PFSK-1 (cell line): ENCODE results near the gene ABI2.

Experiments
- FOXP2 ChIP-seq: optimal IDR thresholded peaks from 2 replicates; pipeline ENCODE3; 2011; ENCODE audit warnings: borderline replicate concordance, control low read depth, inconsistent platforms; ENCODE audit not compliant: insufficient read depth; ENCODE audit errors: extremely low read length, extremely low read depth
- POLR2AphosphoS5 ChIP-seq: IDR thresholded peaks from 2 replicates; pipeline ENCODE4 v1.6.1; 2012; ENCODE audit warnings: low read depth, mild to moderate bottlenecking, control low read depth, low read length, moderate library complexity
- REST ChIP-seq, 2 experiments: IDR thresholded peaks; 2 replicates each; pipeline versions ENCODE4 v1.6.1 to v1.8.0; 2011 to 2012; ENCODE audit warnings: low read depth in 2 of 2, low read length in 2 of 2, control low read depth in 1 of 2, inconsistent platforms in 1 of 2, mild to moderate bottlenecking in 1 of 2, moderate library complexity in 1 of 2; ENCODE audit not compliant: insufficient read depth in 1 of 2
- SIN3A ChIP-seq: IDR thresholded peaks from 2 replicates; pipeline ENCODE4 v1.6.1; 2012; ENCODE audit warnings: mild to moderate bottlenecking, low read length, moderate library complexity, borderline replicate concordance; ENCODE audit not compliant: insufficient read depth
- TAF1 ChIP-seq: IDR thresholded peaks from 2 replicates; pipeline ENCODE4 v1.6.1; 2012; ENCODE audit warnings: low read length, control low read depth, borderline replicate concordance; ENCODE audit not compliant: insufficient read depth

ABI2 gene

GRCh38 chr2:203341741-203342310, 13.6 kb downstream of the ABI2 start:
- TF ChIP-seq POLR2AphosphoS5 (no peak), SIN3A (no peak), TAF1 (no peak), REST (IDR thresholded peaks at IDR 0.05; ENCODE audit: insufficient read depth in 1 of 2, low read depth in 2 of 2, low read length in 2 of 2) (no peak), FOXP2 (no peak)

DNA sequence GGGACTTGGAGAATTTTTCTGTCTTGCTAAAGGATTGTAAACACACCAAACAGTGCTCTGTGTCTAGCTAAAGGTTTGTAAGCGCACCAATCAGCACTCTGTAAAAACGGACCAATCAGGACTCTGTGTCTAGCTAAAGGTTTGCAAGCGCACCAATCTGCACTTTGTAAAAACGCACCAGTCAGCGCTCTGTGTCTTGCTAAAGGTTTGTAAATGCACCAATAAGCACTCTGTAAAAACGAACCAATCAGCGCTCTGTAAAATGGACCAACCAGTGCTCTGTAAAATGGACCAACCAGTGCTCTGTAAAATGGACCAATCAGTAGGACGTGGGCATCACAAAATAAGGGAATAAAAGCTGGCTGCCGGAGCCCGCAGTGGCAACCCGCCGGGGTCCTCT, 16.5 kb downstream of the ABI2 start:
- TF ChIP-seq REST (IDR thresholded peaks at IDR 0.05; ENCODE audit: insufficient read depth in 1 of 2, low read depth in 2 of 2, low read length in 2 of 2), result no peak
- TF ChIP-seq SIN3A, result no peak

- TF ChIP-seq POLR2AphosphoS5 (no peak), TAF1 (no peak), FOXP2 (no peak), REST (IDR thresholded peaks at IDR 0.05; ENCODE audit: insufficient read depth in 1 of 2, low read depth in 2 of 2, low read length in 2 of 2) (no peak), SIN3A (no peak)
Observed at GRCh38 chr2:203346612-203347011, 18.4 kb downstream of the ABI2 start.

DNA sequence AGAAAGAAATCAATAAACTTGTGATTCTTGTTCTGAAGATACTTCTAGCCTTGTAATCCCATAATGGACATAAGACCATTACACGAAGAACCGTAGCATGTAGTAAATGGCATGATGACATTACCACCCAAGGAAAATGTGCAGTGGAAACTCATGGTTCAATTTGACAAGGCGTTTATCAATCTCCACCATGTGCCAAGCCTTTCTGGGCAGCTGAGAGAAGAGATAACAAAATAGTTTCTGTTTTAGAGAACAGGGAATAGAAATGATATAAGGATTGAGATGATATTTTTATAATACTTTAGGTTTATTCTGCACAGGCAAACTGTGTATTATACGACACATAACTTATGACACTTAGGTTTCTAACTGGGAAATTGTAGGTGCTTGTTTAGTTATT, 19.2 kb downstream of the ABI2 start:
- no peak for TF ChIP-seq REST (IDR thresholded peaks at IDR 0.05; ENCODE audit: insufficient read depth in 1 of 2, low read depth in 2 of 2, low read length in 2 of 2)
- TF ChIP-seq SIN3A, result no peak

DNA sequence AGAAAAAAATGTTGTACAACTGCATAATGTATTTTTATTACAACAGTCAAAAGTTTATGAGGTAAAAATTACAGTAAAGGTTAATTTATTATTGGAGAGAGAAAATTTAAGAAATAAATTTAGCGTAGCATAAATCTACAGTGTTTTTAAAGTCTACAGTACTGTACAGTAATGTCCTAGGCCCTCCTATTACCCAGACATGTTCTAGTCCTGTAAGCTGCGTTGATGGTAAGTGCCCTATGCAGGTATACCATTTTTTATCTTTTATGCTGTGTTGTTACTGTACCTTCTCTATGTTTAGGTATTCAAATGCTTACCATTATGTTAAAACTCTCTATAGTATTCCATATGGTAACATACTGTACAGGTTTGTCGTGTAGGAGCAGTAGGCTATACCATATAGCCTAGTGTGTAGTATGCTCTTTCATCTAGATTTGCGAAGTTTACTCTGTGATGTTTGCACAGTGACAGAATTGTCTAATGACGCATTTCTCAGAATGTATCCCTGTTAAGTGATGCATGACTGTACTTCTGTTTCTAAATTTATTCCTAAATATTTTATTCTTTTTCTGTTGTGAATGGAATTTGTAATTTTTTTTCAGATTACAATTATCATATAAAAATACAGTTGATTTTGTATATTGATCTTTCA, 24.5 kb downstream of the ABI2 start:
- TF ChIP-seq SIN3A (no peak), FOXP2 (no peak), REST (IDR thresholded peaks at IDR 0.05; ENCODE audit: insufficient read depth in 1 of 2, low read depth in 2 of 2, low read length in 2 of 2) (no peak), TAF1 (no peak)
